ENCODE data around the gene PID1. TPM values are rescaled to one million over a fixed set of nuclear protein-coding genes. Genes with fewer than 3 reads are reported as not detected.

PID1 gene
- total RNA-seq, 4 donors from 2014 or later, result 33.1 to 48.6 (median 39.7) TPM

- TF ChIP-seq POLR2A (IDR thresholded peaks at IDR 0.05) (no peak), EP300 (IDR thresholded peaks at IDR 0.05) (no peak), CTCF (IDR thresholded peaks at IDR 0.05) (no peak)
Observed at GRCh38 chr2:229206548-229206947, 64.5 kb downstream of the PID1 start.

DNA sequence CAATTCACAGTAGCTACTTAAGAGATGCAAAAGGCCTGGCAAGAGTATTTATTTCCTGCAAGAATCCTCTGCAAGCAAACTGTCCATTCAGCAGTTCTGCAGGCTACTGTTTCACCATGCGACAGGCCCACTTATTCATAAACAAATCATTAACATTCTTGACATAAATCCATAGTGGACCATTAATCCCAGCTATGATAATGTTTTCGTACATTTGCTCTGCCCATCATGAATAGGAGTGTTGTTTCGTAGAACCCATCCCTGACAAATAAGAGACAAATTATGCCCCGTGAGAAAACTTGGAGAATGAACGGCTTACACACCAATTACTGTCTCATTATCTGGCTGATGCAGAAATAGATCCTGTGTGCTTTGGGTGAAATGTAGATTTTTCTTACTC, 65.4 kb downstream of the PID1 start:
- H3K27me3 ChIP-seq, result no peaks in the 10 kb centered on the region
- no peaks in the 10 kb centered on the region for H3K4me1 ChIP-seq
- H3K36me3 ChIP-seq, result no peaks in the 10 kb centered on the region
- TF ChIP-seq EP300 (IDR thresholded peaks at IDR 0.05) (no peak), CTCF (IDR thresholded peaks at IDR 0.05) (no peak), POLR2A (IDR thresholded peaks at IDR 0.05) (no peak)
- WGBS, 2 donors, result 34 to 36% methylated on average over 5 of the region's 5 CpGs
- H3K27ac ChIP-seq, result no peak overlapping the region
- H3K4me3 ChIP-seq, result no peak overlapping the region
- H3K9me3 ChIP-seq, result no peaks in the 10 kb centered on the region
- DNase-seq (ENCODE audit: low spot score in 2 of 2), result no peak

More at GRCh38 chr2:229206548-229206947, 64.5 kb downstream of the PID1 start:
- H3K27ac ChIP-seq, result no peak overlapping the region
- no peaks in the 10 kb centered on the region for H3K36me3 ChIP-seq
- no peaks in the 10 kb centered on the region for H3K4me1 ChIP-seq
- H3K9me3 ChIP-seq, result no peaks in the 10 kb centered on the region
- no peaks in the 10 kb centered on the region for H3K27me3 ChIP-seq
- 73 to 80% methylated on average over 6 of the region's 6 CpGs for WGBS, 2 donors
- no peak overlapping the region for H3K4me3 ChIP-seq
- no peak for DNase-seq (ENCODE audit: low spot score in 2 of 2)

GRCh38 chr2:229202646-229203045, 68.4 kb downstream of the PID1 start:
- H3K36me3 ChIP-seq, result no peaks in the 10 kb centered on the region
- no peaks in the 10 kb centered on the region for H3K27me3 ChIP-seq
- H3K9me3 ChIP-seq, result no peaks in the 10 kb centered on the region
- no peak overlapping the region for H3K4me3 ChIP-seq
- TF ChIP-seq CTCF (IDR thresholded peaks at IDR 0.05) (no peak), EP300 (IDR thresholded peaks at IDR 0.05) (no peak), POLR2A (IDR thresholded peaks at IDR 0.05) (no peak)
- no peak for DNase-seq (ENCODE audit: low spot score in 2 of 2)
- H3K4me1 ChIP-seq, result no peaks in the 10 kb centered on the region
- no peak overlapping the region for H3K27ac ChIP-seq
- WGBS, 2 donors, result 94 to 98% methylated on average over 1 of the region's 1 CpG

DNA sequence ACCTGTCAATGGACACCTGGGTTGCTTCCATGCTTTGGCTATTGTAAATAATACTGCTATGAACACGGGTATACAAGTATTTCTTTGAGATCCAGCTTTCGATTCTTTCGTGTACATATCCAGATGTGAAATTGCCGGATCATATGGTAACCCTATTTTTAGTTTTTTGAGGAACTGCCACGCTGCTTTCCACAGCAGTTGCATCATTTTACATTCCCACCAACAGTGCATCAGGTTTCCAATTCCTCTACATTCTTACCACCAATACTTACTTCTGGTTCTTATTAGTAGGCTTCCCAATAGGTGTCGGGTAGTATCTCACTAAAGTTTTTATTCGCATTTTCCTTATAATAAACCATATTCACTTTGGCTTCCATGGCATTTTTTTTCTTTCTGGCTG, 69.6 kb downstream of the PID1 start:
- DNase-seq (ENCODE audit: low spot score in 2 of 2), result no peak
- Histone ChIP-seq H3K27me3 (no peaks in the 10 kb centered on the region), H3K27ac (no peak overlapping the region), H3K36me3 (no peaks in the 10 kb centered on the region), H3K9me3 (no peaks in the 10 kb centered on the region), H3K4me1 (no peaks in the 10 kb centered on the region), H3K4me3 (no peak overlapping the region)
- TF ChIP-seq EP300 (IDR thresholded peaks at IDR 0.05), result peak in 1 of 2 donors; percentile 54
- no peak for TF ChIP-seq POLR2A (IDR thresholded peaks at IDR 0.05)
- TF ChIP-seq CTCF (IDR thresholded peaks at IDR 0.05), result no peak
- 82 to 83% methylated on average over 7 of the region's 7 CpGs for WGBS, 2 donors

GRCh38 chr2:229199267-229199666, 71.8 kb downstream of the PID1 start:
- H3K4me1 ChIP-seq, result no peaks in the 10 kb centered on the region
- TF ChIP-seq CTCF (IDR thresholded peaks at IDR 0.05) (no peak), POLR2A (IDR thresholded peaks at IDR 0.05) (no peak), EP300 (IDR thresholded peaks at IDR 0.05) (no peak)
- H3K9me3 ChIP-seq, result no peaks in the 10 kb centered on the region
- H3K36me3 ChIP-seq, result no peaks in the 10 kb centered on the region
- no peak overlapping the region for H3K27ac ChIP-seq
- DNase-seq (ENCODE audit: low spot score in 2 of 2), result no peak
- H3K4me3 ChIP-seq, result no peak overlapping the region
- WGBS, 2 donors, result 79 to 80% methylated on average over 2 of the region's 2 CpGs
- H3K27me3 ChIP-seq, result no peaks in the 10 kb centered on the region
